ENCODE measurements around the gene ABHD1.
A peak's percentile ranks its signal among the peaks of the same experiment; 100 is the strongest.

The ABHD1 gene

GRCh38 chr2:27134781-27135477, 11.3 kb downstream of the ABHD1 start:
- no peak for FAIRE-seq
- TF ChIP-seq TAF1 (IDR thresholded peaks at IDR 0.05; ENCODE audit: borderline replicate concordance, low read depth, low read length) (0 out of 2 replicates have a peak, but pooled peaks have one; percentile 20), POLR2AphosphoS5 (IDR thresholded peaks at IDR 0.05; ENCODE audit: low read depth, low read length) (no peak)
- DNase-seq (ENCODE audit: insufficient read length): no peak

DNA sequence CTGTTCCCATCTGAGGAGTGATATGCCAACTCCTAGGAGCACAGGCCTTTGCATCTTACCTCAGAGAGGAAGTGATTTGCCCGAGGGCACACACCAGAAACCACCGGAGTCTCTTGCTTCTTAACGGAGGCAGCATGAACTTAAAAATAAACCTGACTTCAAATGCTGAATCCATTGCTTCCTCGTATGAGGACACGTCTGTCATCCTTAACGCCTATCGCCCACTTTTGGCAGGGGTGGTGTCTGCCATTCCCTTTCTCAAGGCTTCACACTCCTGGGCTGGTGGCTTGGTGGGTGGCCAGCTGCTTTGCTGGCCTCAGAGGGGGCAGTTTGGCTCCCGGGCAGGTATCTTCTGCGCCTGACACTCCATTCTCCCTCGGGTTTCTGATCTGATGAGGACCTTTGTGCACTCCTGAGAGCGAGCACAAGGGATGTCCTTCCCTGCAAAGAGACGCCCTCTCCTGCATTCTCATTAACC, 11.9 kb downstream of the ABHD1 start:
- DNase-seq (ENCODE audit: insufficient read length) (no peak), FAIRE-seq (peak; percentile 21)
- TF ChIP-seq TAF1 (IDR thresholded peaks at IDR 0.05; ENCODE audit: borderline replicate concordance, low read depth, low read length) (no peak), POLR2AphosphoS5 (IDR thresholded peaks at IDR 0.05; ENCODE audit: low read depth, low read length) (no peak), POLR2A (IDR thresholded peaks at IDR 0.05; ENCODE audit: low read depth, low read length) (no peak)

GRCh38 chr2:27136751-27137150, 13.1 kb downstream of the ABHD1 start:
- FAIRE-seq (no peak), DNase-seq (ENCODE audit: insufficient read length) (no peak)
- TF ChIP-seq POLR2A (IDR thresholded peaks at IDR 0.05; ENCODE audit: low read depth, low read length) (no peak), TAF1 (IDR thresholded peaks at IDR 0.05; ENCODE audit: borderline replicate concordance, low read depth, low read length) (no peak), POLR2AphosphoS5 (IDR thresholded peaks at IDR 0.05; ENCODE audit: low read depth, low read length) (no peak)

DNA sequence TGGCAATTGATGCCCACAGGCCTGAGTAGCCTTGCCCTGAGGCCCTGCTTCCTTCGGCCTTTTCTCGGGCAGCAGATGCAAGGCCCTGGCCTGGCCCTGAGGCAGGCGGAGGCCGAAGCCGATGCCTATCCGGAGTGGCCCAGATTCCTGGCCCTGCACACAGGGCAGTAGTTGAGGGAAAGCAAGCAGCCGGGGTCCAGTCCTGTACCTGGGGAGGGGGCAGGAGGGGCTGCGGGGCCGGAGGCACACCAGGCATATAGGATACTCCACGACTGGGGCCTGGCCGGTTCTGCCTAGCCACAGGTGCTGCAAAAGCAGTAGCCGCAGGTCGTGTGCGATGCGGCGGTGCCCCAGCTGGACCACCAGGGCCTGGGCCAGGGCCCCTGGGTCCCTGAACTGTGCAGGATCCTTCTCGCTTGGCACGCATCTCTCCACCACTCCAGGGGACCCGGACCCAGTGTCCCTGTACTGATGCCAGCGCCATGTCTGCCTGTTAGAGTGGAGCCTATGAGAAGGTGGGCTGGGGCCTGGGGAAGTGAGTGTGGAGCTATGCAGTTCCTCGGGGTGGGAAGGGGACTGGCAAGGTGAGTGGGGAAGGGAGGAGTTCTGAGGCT, 13.8 kb downstream of the ABHD1 start:
- FAIRE-seq (no peak), DNase-seq (ENCODE audit: insufficient read length) (no peak)
- TF ChIP-seq POLR2A (IDR thresholded peaks at IDR 0.05; ENCODE audit: low read depth, low read length) (no peak), TAF1 (IDR thresholded peaks at IDR 0.05; ENCODE audit: borderline replicate concordance, low read depth, low read length) (no peak), POLR2AphosphoS5 (IDR thresholded peaks at IDR 0.05; ENCODE audit: low read depth, low read length) (no peak)

DNA sequence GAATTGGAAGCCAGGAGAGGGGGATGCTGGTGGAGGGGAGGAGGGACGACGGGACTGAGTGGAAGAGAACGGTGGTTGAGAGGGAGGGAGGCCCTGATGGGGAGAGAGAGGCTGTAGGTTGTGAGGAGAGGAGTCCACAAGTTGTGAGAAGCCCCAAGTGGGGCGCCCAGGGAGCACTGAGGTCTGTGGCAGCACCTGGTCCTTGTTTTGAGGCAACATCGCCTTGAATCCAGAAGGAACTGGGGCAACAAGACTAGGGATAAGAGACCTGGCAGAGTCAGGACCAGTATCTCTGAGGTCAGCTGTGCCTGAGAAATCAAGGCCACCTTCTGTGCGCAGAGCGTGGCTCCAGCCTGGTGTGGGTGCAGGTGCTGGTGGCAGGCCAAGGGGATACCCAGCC, 14.5 kb downstream of the ABHD1 start:
- DNase-seq (ENCODE audit: insufficient read length) (no peak), FAIRE-seq (no peak)
- no peak for TF ChIP-seq TAF1 (IDR thresholded peaks at IDR 0.05; ENCODE audit: borderline replicate concordance, low read depth, low read length)
- no peak for TF ChIP-seq POLR2AphosphoS5 (IDR thresholded peaks at IDR 0.05; ENCODE audit: low read depth, low read length)
- TF ChIP-seq POLR2A (IDR thresholded peaks at IDR 0.05; ENCODE audit: low read depth, low read length): no peak

- TF ChIP-seq POLR2A (IDR thresholded peaks at IDR 0.05; ENCODE audit: low read depth, low read length) (no peak), POLR2AphosphoS5 (IDR thresholded peaks at IDR 0.05; ENCODE audit: low read depth, low read length) (no peak), TAF1 (IDR thresholded peaks at IDR 0.05; ENCODE audit: borderline replicate concordance, low read depth, low read length) (no peak)
- FAIRE-seq (no peak), DNase-seq (ENCODE audit: insufficient read length) (no peak)
Measured at GRCh38 chr2:27139310-27139709, 15.7 kb downstream of the ABHD1 start, which contains the start of gene PRR30. Gene PRR30, minus strand, starts transcription at chr2:27139410. Its CDS starts 1,081 bp downstream, at chr2:27138329.

DNA sequence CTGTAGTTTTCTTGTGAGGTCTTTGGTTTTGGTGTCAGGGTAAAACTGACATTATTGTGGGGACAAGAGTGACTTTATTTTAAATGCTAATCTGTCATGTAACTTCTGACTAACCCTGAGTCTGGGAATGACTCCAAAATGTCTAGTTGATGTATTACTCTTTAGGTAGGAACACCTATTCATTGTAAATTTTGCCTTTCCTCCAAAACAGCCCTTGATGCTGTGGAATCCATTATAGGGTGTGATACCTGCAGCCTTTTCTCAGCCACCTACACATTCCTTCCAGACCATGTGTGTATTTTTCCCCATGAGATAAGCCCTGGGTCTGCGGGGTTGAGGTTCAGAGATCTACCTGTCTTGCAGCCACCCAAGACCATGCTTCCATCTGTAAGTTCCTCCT, 19.7 kb downstream of the ABHD1 start:
- FAIRE-seq (no peak), DNase-seq (ENCODE audit: insufficient read length) (no peak)
- TF ChIP-seq POLR2A (IDR thresholded peaks at IDR 0.05; ENCODE audit: low read depth, low read length) (no peak), TAF1 (IDR thresholded peaks at IDR 0.05; ENCODE audit: borderline replicate concordance, low read depth, low read length) (no peak), POLR2AphosphoS5 (IDR thresholded peaks at IDR 0.05; ENCODE audit: low read depth, low read length) (no peak)

- DNase-seq (ENCODE audit: insufficient read length): no peak
- FAIRE-seq: no peak
- TF ChIP-seq TAF1 (IDR thresholded peaks at IDR 0.05; ENCODE audit: borderline replicate concordance, low read depth, low read length): no peak
- no peak for TF ChIP-seq POLR2AphosphoS5 (IDR thresholded peaks at IDR 0.05; ENCODE audit: low read depth, low read length)
- no peak for TF ChIP-seq POLR2A (IDR thresholded peaks at IDR 0.05; ENCODE audit: low read depth, low read length)
Measured at GRCh38 chr2:27145682-27146081, 22.1 kb downstream of the ABHD1 start.

GRCh38 chr2:27147935-27148334, 24.3 kb downstream of the ABHD1 start:
- TF ChIP-seq POLR2AphosphoS5 (IDR thresholded peaks at IDR 0.05; ENCODE audit: low read depth, low read length) (no peak), TAF1 (IDR thresholded peaks at IDR 0.05; ENCODE audit: borderline replicate concordance, low read depth, low read length) (no peak), POLR2A (IDR thresholded peaks at IDR 0.05; ENCODE audit: low read depth, low read length) (no peak)
- FAIRE-seq (no peak), DNase-seq (ENCODE audit: insufficient read length) (no peak)

GRCh38 chr2:27148801-27149439, 25.3 kb downstream of the ABHD1 start, which contains the start of gene TCF23:
Gene TCF23, plus strand, starts transcription at chr2:27149004. Its CDS starts 130 bp downstream, at chr2:27149134.
- FAIRE-seq (no peak), DNase-seq (ENCODE audit: insufficient read length) (no peak)
- TF ChIP-seq POLR2AphosphoS5 (IDR thresholded peaks at IDR 0.05; ENCODE audit: low read depth, low read length) (no peak), TAF1 (IDR thresholded peaks at IDR 0.05; ENCODE audit: borderline replicate concordance, low read depth, low read length) (no peak), POLR2A (IDR thresholded peaks at IDR 0.05; ENCODE audit: low read depth, low read length) (no peak)

DNA sequence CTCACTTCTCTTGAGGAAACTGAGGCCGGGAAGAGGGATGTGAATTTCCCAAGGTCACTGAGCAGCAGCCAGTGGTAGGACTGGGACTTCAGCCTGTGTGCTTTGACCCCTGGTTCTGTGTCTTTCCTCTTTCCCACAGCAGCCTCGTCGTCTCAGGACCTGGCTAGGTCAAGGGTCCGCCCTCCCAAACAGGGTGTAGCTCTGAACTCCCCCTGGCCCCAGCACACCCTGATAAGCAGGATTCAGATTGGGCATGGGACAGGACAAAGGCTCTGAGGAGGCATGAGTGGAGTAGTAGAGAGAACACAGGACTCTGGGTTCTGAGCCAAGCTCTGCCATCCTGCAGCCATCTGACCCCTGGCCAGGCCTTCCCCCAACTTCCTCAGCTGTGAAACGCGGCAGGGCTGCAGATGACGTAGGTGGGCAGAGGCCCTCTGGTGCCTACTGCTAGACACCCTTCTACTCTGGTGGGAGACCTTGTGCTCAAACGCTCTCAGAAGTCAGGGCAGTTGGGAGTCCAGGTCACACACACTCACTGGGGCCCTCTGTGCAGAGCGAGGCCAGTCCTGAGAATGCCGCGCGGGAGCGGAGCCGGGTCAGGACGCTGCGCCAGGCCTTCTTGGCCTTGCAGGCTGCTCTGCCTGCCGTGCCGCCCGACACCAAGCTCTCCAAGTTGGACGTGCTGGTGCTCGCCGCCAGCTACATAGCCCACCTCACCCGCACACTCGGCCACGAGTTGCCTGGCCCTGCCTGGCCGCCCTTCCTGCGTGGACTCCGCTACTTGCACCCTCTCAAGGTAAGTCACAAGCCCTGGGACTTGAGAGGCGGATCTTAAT, 26.2 kb downstream of the ABHD1 start:
- no peak for DNase-seq (ENCODE audit: insufficient read length)
- no peak for FAIRE-seq
- no peak for TF ChIP-seq POLR2A (IDR thresholded peaks at IDR 0.05; ENCODE audit: low read depth, low read length)
- no peak for TF ChIP-seq POLR2AphosphoS5 (IDR thresholded peaks at IDR 0.05; ENCODE audit: low read depth, low read length)
- no peak for TF ChIP-seq TAF1 (IDR thresholded peaks at IDR 0.05; ENCODE audit: borderline replicate concordance, low read depth, low read length)

All from GM12892 (cell line).